Measurements from ENCODE around the gene OCIAD2.

- TF ChIP-seq, protein P1, sequence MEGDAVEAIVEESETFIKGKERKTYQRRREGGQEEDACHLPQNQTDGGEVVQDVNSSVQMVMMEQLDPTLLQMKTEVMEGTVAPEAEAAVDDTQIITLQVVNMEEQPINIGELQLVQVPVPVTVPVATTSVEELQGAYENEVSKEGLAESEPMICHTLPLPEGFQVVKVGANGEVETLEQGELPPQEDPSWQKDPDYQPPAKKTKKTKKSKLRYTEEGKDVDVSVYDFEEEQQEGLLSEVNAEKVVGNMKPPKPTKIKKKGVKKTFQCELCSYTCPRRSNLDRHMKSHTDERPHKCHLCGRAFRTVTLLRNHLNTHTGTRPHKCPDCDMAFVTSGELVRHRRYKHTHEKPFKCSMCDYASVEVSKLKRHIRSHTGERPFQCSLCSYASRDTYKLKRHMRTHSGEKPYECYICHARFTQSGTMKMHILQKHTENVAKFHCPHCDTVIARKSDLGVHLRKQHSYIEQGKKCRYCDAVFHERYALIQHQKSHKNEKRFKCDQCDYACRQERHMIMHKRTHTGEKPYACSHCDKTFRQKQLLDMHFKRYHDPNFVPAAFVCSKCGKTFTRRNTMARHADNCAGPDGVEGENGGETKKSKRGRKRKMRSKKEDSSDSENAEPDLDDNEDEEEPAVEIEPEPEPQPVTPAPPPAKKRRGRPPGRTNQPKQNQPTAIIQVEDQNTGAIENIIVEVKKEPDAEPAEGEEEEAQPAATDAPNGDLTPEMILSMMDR (conservative IDR thresholded peaks at IDR 0.05 in 1 of 2, IDR thresholded peaks at IDR 0.05 in 1 of 2; ENCODE audit: extremely low read depth in 1 of 2, insufficient read depth in 1 of 2, low read depth in 1 of 2, low read length in 2 of 2) = no peak
- no peak for TF ChIP-seq EZH2 (IDR thresholded peaks at IDR 0.05; ENCODE audit: borderline replicate concordance, low read length)
Measured at GRCh38 chr4:48854982-48855381, 51.6 kb downstream of the OCIAD2 start.

Measured in mammary epithelial cell (primary cell).